HL-60/S4 treated with retinoic acid at 250 ng/mL for 4 days and 3 days (cell line): ENCODE data around the gene MAP6.
"Not testable (repeated sequence)": the region's sequence is repeated elsewhere in the genome, so short reads cannot be mapped to it uniquely, and the experiment has no call there.

Experiments used
- in situ Hi-C: fragments of 300-500 bp; cut with MboI; formaldehyde crosslinking; loops from 2 replicates; pipeline ENCODE4 v1.7.0; 2022; ENCODE audit warnings: low sequenced_read_pairs

MAP6 gene

DNA sequence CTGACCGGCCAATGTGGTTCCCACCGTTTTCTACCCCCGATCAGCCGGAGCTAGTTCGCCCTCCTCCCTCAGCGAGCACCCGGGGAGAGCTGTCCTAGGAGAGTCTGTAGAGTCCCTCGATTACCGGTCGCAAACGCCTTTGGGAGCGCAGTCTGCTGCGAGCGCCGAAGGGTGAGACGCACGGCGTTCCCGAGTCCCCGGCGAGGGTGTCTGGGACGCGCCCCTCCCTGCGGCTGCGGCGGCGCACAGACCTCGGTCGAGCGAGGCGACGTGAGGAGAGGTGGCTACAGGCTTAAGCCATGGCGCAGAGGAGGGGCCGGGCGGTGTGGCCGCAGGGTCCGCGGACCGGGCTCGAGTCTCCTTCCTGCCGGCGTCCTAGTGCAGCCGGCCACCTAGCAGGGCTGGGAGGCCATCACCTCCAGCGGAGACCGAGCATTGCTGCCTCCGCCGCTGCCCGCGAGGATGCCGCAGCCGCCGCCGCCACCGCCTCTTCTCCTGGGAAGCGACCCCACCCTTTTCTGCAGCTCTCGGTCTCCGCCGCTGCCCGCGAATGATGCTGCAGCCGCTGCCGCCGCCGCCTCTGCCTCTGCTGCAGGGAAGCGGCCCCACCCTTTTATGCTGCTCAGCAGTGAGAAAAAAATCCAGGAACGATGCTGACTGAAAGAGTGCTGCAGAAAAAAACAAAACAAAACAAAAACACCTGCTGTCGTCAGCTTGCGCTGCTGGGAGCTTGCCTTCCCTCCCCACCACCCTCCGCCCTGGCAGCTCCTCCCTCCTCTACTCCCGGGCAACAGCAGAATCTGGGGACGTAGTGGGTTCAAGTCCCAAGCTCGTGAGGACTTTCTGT lies at the start of gene MAP6:
Gene MAP6, minus strand, starts transcription at position 588 of the 847 bp plus-strand sequence. CDS start 669 bp downstream, outside the sequence.
- in situ Hi-C loops: no loop called here

DNA sequence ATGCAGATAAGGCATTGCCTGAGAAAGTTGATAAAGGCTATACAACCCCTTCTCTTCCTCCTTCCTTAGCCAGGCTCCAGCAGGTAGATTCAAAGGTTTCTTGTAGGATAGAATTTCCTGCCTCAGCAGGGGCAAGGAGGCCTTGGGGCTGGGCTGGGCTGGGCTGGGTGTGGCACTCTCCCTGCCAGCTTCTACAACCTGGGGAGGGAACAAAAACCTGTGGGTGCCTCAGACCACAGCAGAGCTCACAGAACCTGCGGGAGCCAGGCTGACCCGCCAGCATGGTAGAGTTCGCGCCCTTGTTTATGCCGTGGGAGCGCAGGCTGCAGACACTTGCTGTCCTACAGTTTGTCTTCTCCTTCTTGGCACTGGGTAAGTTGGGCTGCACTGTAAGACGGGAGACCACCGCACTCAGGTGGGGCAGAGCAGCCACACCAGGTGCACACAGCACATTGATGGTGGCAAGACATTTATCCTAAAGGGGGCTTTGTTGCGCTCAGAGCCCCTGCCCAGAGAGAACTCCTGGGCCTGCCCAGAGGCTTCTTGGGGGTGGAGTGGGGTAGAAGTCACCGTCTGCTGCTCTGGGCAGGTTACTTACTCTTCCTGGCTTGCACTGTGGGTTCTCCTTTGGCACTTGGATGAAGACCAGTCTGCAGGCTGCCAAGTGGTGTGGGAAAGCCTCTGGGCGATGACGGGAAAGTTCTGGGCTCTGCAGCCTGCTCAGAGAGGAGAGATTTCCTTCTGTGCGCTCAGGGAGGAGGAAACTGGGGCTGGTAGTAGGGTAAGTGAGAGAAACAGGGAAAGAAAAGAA lies 49.0 kb upstream of the MAP6 start, which contains the start of gene MOGAT2:
Gene MOGAT2, plus strand, starts transcription at position 231 of the 811 bp plus-strand sequence. Its CDS starts 51 bp downstream, at position 282.
- in situ Hi-C loops: loop anchor here (25.0 kb wide), 1 partner anchor 594 kb away; no protein-coding TSS in a partner anchor

DNA sequence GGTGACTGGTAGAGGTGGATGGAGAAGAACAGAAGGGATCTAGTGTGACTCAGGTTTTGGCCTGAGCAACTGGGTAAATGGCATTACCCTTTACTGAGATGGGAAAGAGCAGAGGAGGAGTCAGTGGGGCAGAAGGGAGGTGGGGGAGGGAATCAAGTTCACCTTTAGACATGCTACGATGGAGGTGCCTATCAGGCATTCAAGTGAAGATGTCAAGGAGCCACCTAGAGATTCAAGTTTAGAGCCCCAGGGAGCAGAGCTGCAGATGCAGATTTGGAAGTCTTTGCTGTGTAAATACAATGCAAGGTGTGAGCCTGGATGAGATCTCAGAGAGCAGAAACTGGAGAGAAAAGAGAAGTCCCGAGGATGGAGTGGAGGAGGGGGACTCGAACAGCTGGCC lies 47.8 kb upstream of the MAP6 start:
- in situ Hi-C loops: loop anchor here (25.0 kb wide), 1 partner anchor 596 kb away; no protein-coding TSS in a partner anchor

DNA sequence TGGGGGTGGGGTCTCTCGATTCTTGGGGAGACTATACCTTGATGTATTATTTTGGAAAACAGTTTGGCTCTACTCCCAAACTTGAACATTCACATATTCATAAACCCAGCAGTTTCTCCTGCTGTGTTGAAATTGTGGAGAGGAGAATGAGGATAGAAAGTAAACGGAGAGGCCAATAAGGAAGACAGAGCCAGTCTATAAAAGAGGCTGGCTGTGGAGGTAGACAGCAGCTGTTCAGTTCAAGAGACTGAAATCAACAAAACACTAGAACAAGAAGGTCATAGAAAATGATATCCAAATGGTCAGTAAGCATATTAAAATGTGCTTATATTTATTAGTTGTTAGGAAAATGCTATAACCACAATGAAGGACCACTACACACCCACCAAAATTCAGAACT lies 46.9 kb upstream of the MAP6 start:
- in situ Hi-C loops: loop anchor here (25.0 kb wide), 1 partner anchor 597 kb away; no protein-coding TSS in a partner anchor

DNA sequence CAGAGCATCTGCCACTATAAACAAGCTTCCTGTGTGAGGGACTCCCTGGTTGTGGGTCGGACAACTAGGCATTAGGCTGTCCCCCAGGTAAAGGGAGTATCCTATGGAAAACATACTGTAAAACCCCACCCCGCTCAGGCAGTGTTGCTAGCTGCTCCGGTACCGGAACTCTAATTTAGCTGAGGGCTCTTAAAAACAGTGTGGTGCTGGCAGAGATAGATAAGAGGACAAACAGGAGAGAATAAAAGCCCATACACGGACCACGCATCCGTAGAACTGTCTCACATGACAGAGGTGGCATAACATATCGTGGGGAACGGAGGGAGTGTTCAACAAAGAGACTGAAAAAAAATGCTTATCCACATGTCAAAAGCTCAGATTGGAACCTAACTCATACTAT lies 45.4 kb upstream of the MAP6 start:
- in situ Hi-C loops: loop anchor here (25.0 kb wide), 1 partner anchor 598 kb away; no protein-coding TSS in a partner anchor

DNA sequence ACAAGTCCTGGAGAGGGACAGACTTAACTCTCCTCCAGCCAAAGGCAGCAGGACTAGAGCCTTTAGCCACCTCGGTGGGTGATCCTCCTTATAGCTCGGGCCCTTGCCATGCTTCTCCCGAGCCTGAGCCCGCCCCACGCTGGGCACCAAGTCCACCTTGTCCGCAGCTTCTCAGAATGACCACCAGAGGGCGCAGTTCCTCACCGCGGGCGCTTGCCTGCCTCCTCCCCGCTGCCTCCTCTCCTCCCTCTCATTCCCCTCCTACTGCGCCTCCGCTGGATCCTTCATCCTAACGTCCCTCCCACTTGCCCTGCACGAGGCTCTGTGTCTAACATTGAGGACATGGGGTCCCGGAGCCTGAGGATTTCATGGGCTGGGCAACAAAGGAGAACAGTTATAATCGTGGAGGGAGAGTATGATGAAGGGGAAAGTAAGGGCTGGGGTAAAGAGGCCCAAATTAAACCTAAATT lies 37.5 kb upstream of the MAP6 start:
- in situ Hi-C loops: loop anchor here (25.0 kb wide), 1 partner anchor 606 kb away; no protein-coding TSS in a partner anchor

DNA sequence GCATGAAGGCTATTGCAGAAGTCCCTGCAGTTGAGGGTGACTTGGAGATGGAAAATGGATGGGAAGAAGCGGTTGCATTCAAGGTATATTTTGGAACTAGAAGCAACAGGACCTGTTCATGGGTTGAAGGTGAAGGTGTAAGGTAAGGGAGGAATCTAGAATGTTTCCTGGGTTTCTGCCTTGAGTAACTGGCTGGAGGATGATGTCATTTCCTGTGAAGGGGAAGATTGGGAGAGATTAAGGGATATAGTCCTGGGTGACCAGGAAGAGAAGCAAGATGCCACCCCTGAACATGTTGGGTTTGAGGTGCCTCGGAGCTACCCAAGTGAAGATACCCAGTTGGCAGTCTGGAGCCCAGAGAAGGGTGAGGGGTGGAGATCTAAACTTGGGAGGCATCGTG lies 36.7 kb upstream of the MAP6 start:
- in situ Hi-C loops: loop anchor here (25.0 kb wide), 1 partner anchor 607 kb away; no protein-coding TSS in a partner anchor

DNA sequence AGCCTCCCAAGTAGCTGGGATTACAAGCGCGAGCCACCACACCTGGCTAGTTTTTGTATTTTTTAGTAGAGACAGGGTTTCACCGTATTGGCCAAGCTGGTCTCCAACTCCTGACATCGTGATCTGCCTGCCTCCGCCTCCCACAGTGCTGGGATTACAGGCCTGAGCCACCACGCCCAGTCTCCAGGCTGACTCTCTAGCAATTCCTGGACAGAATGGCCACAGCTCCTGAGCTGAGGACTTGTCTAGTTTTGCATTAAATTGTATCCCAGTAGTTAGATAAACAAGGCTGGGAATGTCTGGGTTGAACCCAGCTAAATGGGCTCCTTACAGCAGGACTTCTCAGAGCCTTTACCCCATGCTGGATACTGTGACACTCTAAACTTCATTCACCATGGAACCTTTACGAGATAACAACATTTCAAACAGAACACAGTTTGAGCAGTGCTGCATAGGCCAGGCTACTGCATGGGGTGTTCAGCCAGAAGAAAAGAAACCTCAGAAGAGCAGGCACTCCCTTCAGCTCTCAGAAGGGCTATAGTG lies 34.9 kb upstream of the MAP6 start:
- in situ Hi-C loops: loop anchor here (25.0 kb wide), 1 partner anchor 609 kb away; no protein-coding TSS in a partner anchor

DNA sequence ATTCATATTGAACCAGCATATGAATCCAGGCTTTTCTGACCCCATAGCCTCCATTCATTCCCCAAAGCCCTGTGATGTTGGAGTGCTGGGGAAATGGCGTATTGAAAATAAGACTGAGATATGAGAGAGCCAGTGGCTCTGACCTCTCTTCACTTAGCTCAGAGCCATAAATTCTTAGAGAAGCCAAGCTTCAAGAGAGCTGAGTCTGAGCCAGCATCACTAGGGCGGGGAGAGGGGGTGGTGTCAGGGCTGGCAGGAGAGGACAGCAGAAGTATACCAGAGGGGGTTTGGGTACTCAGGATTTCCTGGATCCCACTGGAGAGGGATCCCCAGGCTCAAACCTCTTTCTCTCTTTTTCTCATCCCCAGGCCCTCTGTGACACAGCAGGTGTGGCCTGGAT lies 32.1 kb upstream of the MAP6 start:
- in situ Hi-C loops: loop anchor here (25.0 kb wide), 1 partner anchor 611 kb away; no protein-coding TSS in a partner anchor

DNA sequence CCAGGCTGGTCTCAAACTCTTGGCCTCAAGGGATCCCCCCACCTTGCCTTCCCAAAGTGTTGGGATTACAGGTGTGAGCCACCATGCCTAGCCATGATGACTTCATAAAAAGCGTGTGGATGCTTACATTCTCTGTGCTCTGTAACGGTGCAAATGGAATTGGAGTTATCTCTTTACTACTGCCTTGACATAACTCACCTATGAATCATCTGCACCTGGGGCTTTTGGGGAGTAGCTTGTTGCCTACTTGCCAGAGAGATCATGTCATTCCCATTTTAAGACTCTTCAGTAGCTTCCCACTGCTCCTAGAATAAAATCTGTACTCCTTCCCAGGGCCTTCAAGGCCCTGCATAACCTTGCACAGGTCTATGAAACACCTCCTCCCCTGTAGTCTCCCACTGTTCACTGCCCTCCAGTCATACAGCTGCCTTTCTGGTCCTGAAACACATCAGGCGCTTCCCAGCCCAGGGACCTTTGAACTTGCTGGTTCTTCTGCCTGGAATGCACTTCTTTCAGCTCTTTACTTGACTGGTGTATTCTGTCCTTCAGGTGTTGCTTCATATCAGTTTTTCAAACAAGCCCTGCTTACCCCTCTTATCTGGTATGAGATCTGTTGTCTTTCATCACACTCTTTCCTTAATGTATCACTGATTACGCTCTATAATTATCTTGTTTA lies 29.2 kb upstream of the MAP6 start:
- in situ Hi-C loops: no loop called here

DNA sequence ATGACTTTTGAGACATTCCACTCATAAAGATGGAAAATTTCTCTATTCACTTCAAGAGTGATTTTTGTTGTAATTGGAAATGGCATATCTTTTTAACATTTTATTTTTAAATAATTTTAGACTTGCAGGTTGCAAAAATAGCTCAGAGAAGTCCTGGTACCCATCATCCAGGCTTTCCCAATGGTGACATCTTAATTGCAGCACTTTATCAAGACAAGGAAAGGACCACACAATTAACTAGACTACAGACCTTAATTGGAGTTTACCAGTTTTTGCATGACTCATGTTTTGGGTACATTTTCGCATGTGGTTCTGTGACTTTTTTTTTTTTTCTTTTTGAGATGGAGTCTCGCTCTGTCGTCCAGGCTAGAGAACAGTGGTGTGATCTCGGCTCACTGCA lies 23.0 kb upstream of the MAP6 start:
- in situ Hi-C loops: no loop called here

DNA sequence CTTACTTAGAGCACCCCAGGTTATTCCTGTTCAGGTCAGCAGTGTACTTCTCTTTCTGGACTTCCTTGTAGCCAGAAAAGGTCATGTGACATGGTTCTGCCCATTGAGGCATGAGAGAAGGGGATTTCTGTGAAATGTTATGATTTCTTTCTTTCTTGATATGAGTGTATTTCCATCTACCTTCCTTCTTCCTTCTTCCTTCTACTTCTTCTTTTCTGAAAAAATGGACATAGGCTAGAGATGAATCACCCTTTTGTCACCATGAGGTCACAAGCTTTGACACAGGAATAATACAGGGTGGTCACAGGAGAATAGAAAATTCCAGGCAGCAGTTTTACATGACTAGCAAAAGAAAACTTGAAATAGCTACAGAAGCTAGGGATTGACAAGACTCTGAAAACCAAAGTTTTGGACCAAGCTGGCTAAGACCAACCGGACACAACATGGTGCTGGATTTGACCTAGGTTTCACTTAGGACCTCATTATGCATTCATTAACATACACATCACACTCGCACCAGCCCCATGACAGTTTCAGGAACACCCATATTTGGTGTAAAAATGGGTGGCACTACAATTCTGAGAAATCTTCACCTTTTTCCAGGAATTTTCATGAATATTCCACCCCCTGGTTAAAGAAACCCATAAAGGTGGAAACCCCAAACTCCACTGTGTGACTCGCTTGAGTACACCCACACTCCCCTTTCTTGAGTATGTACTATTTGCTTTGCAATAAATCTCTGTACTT lies 21.2 kb upstream of the MAP6 start:
- in situ Hi-C loops: no loop called here

DNA sequence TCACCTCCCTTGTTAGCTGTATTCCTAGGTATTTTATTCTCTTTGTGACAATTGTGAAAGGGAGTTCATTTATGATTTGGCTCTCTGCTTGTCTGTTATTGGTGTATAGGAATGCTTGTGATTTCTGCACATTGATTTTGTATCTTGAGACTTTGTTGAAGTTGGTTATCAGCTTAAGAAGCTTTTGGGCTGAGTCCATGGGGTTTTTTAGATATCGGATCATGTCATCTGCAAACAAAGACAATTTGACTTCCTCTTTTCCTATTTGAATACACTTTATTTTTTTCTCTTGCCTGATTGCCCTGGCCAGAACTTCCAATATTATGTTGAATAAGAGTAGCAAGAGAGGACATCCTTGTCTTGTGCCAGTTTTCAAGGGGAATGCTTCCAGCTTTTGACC lies 15.0 kb upstream of the MAP6 start:
- in situ Hi-C loops: not testable (repeated sequence)

DNA sequence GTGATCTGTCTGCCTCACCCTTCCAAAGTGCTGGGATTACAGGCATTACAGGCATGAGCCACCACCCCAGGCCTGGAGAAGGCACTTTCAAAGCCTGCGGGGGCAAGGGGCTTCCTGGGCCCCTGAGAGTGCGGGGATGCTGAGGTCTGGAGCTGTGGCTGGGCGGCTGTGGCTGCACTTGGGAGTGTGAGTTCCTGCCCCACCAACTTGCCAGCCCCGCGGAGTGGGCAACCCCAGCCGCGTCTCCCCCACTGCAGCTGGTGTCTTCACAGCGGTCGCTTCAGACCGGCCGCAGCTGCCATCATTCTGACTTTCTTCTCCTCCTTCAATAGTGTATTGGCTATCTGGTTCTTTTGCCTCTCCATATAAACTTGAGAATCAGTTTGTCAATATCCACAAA lies 10.7 kb upstream of the MAP6 start:
- in situ Hi-C loops: no loop called here

DNA sequence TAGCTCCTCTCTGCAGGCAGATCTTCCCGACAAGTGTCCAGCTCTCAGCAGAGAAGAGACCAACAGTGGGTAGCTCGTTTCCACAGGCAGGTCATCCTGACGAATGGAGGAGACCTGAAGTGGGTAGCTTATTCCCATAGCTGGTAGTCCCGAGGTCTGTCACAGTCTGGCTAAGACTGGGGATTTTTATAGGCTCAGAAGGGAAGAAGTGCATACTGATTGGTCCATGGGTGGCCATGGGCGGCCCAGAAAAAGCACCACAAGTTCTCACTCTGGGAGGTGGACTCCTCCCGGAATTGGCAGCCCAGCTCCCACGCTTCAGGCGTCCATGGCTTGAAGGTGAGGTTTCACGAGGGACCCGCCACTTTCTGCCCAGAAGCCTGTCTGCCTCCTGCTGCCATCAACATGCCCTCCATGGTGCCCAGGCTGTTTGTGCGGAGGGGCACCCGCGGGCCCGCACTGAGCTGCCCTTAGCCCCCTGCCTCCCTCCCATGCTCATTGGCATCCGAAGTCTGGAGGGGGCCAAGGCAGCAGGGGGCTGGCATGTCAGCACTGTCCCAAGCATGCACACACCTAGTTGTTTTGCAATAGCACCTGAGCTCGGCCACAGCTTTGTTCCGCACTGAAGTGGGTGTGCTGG lies 9.9 kb upstream of the MAP6 start:
- in situ Hi-C loops: no loop called here

DNA sequence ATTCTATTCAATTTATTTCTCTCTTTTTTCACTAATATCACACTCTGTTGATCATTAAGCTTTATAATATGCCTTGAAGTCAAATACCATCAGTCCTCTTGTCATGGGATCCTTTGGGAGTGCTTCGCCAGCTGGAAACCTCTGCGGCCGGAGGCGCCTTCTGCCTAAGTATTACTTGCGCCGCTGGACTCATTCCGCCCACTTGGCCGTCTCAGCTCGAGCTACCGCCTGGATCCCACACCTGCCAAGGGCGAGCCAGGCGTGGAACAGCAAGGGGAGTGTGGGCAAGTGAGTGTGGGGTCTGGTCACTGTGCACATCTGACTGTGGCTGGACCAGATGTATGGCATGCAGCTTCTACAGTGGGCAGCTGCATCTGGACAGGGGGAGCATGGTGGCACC lies 9.1 kb upstream of the MAP6 start:
- in situ Hi-C loops: no loop called here

DNA sequence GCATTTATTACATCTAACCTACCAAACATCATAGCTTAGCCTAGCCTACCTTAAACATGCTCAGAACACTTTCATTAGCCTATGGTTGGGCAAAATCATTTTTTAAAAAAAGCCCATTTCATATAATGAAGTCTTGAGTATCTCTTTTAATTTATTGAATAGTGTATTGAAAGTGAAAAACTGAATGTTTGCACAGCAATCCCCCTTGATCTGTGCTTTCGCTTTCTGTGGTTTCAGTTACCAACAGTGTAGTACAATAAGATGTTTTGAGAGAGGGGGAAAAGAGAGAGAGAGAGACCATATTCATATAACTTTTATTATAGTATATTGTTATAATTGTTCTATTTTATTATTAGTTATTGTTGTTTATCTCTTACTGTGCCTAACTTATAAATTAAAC lies 8.4 kb upstream of the MAP6 start:
- in situ Hi-C loops: no loop called here

DNA sequence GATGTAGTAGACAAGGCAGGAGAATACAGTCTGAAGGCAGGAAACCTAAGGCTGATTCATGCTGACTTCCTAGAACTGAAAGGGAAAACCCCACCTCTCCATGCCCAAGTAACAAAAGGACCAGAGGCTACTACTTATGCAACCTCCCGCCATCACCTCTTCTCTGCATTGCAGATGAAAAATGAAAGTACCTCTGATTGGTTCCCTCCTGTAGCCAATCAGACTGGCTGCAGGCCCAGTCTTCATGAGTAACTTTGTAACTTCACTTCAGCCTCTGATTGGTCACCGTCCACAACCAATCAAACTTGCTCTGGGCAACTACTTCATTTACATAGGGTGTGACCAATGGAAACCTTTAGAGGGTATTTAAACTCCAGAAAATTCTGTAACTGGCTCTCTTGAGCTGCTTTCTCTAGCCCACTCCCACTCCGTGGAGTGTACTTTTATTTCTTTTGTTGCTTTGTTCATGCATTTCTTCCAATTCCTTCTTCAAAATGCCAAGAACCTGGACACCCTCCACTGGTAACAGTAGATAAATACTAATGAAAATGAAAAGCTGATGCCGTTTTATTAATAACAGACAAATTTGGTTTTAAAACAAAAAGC lies 5.2 kb upstream of the MAP6 start:
- in situ Hi-C loops: no loop called here
